HEK293 (cell line): ENCODE results near the gene COPS4.

Experiments
- CTCF ChIA-PET: fragments of 350-600 bp; formaldehyde crosslinking; extraction: SDS; loops from one replicate; lab custom pipeline; 2021; ENCODE audit warnings: antibody characterized with exemption; lab: Yijun Ruan, JAX
- POLR2A ChIA-PET: fragments of 300-600 bp; formaldehyde crosslinking; extraction: SDS; loops from one replicate; lab custom pipeline; 2020; ENCODE audit warnings: antibody characterized with exemption, inconsistent platforms; lab: Yijun Ruan, JAX
- H3K27ac ChIP-seq: fragments of 200-500 bp; sonication (Bioruptor generic); 2 replicates; pipeline ENCODE4 v1.5.1; 2014; ENCODE audit warnings: low read depth, low read length, control low read depth, inconsistent platforms; ENCODE audit errors: extremely low read depth
- H3K36me3 ChIP-seq, 2 experiments: fragments of 200-500 bp in 1 of 2; sonication (Bioruptor generic) in 1 of 2; 1 replicate in 1 of 2; 2 replicates in 1 of 2; pipeline ENCODE4 v1.5.1; 2014 to 2017; ENCODE audit warnings: inconsistent platforms in 2 of 2, low read length in 2 of 2; ENCODE audit not compliant: control insufficient read depth in 2 of 2, insufficient read depth in 1 of 2
- H3K4me1 ChIP-seq: fragments of 200-500 bp; sonication (Bioruptor generic); 2 replicates; pipeline ENCODE4 v1.5.1; 2014; ENCODE audit warnings: mild to moderate bottlenecking, low read length, inconsistent platforms; ENCODE audit not compliant: control insufficient read depth, insufficient read depth
- H3K4me3 ChIP-seq: 2 replicates; pipeline ENCODE4 v1.5.1; 2011; ENCODE audit warnings: low read depth, mild to moderate bottlenecking, control low read depth, low read length, moderate library complexity
- H3K9me3 ChIP-seq: fragments of 200-500 bp; sonication (Bioruptor generic); 2 replicates; pipeline ENCODE4 v1.5.1; 2014; ENCODE audit warnings: low read depth, low read length, inconsistent platforms; ENCODE audit not compliant: control insufficient read depth, insufficient read depth
- ATF2 ChIP-seq: fragments of 450-650 bp; formaldehyde crosslinking; IDR thresholded peaks from 2 replicates; pipeline ENCODE4 v1.5.1; 2016; ENCODE audit warnings: missing biosample characterization, missing genetic modification characterization, low read depth
- ELK4 ChIP-seq: IDR thresholded peaks from 2 replicates; pipeline ENCODE4 v1.6.1; 2011; ENCODE audit warnings: mild to moderate bottlenecking, low read depth, low read length, borderline replicate concordance
- KLF16 ChIP-seq: fragments of 450-650 bp; formaldehyde crosslinking; IDR thresholded peaks from 2 replicates; pipeline ENCODE4 v1.5.1; 2017; ENCODE audit warnings: missing biosample characterization, missing genetic modification characterization
- MZF1 ChIP-seq: fragments of 450-650 bp; formaldehyde crosslinking; IDR thresholded peaks from 2 replicates; pipeline ENCODE4 v1.5.1; 2017; ENCODE audit warnings: missing biosample characterization, missing genetic modification characterization, borderline replicate concordance
- SCRT1 ChIP-seq: fragments of 450-650 bp; formaldehyde crosslinking; IDR thresholded peaks from 2 replicates; pipeline ENCODE4 v1.5.1; 2016; ENCODE audit warnings: missing biosample characterization, missing genetic modification characterization, borderline replicate concordance
- SCRT2 ChIP-seq: fragments of 450-650 bp; formaldehyde crosslinking; IDR thresholded peaks from 2 replicates; pipeline ENCODE4 v1.5.1; 2016; ENCODE audit warnings: missing biosample characterization, missing genetic modification characterization
- ZBTB17 ChIP-seq: fragments of 450-650 bp; formaldehyde crosslinking; IDR thresholded peaks from 2 replicates; pipeline ENCODE4 v1.5.1; 2016; ENCODE audit warnings: missing biosample characterization, missing genetic modification characterization
- ZBTB49 ChIP-seq: fragments of 450-650 bp; formaldehyde crosslinking; IDR thresholded peaks from 2 replicates; pipeline ENCODE4 v1.5.1; 2016; ENCODE audit warnings: missing biosample characterization, missing genetic modification characterization, low read depth
- ZFP69B ChIP-seq: fragments of 450-650 bp; formaldehyde crosslinking; IDR thresholded peaks from 2 replicates; pipeline ENCODE4 v1.5.1; 2016; ENCODE audit warnings: missing biosample characterization, missing genetic modification characterization
- ZNF157 ChIP-seq: fragments of 450-650 bp; formaldehyde crosslinking; IDR thresholded peaks from 2 replicates; pipeline ENCODE4 v1.5.1; 2016; ENCODE audit warnings: missing biosample characterization, missing genetic modification characterization
- ZNF16 ChIP-seq: fragments of 450-650 bp; formaldehyde crosslinking; IDR thresholded peaks from 2 replicates; pipeline ENCODE4 v1.5.1; 2016; ENCODE audit warnings: low read depth, missing biosample characterization, missing genetic modification characterization
- ZNF19 ChIP-seq: fragments of 450-650 bp; formaldehyde crosslinking; IDR thresholded peaks from 2 replicates; pipeline ENCODE4; 2016; ENCODE audit warnings: missing biosample characterization, missing genetic modification characterization, low read depth
- ZNF223 ChIP-seq: fragments of 450-650 bp; formaldehyde crosslinking; IDR thresholded peaks from 2 replicates; pipeline ENCODE4 v1.5.1; 2016; ENCODE audit warnings: missing biosample characterization, missing genetic modification characterization
- ZNF341 ChIP-seq: fragments of 450-650 bp; formaldehyde crosslinking; IDR thresholded peaks from 2 replicates; pipeline ENCODE4; 2016; ENCODE audit warnings: low read depth, missing biosample characterization, missing genetic modification characterization
- ZNF560 ChIP-seq: fragments of 450-650 bp; formaldehyde crosslinking; IDR thresholded peaks from 2 replicates; pipeline ENCODE4 v1.5.1; 2017; ENCODE audit warnings: missing biosample characterization, missing genetic modification characterization, borderline replicate concordance
- ZNF596 ChIP-seq: fragments of 450-650 bp; IDR thresholded peaks from 2 replicates; pipeline ENCODE4 v1.5.0; 2018; ENCODE audit warnings: missing biosample characterization, mild to moderate bottlenecking, missing genetic modification characterization, moderate library complexity
- ZNF623 ChIP-seq: fragments of 450-650 bp; formaldehyde crosslinking; IDR thresholded peaks from 2 replicates; pipeline ENCODE4 v1.5.1; 2016; ENCODE audit warnings: missing biosample characterization, missing genetic modification characterization
- ZSCAN4 ChIP-seq: fragments of 450-650 bp; formaldehyde crosslinking; IDR thresholded peaks from 2 replicates; pipeline ENCODE4 v1.5.1; 2017; ENCODE audit warnings: missing biosample characterization, missing genetic modification characterization
- ZSCAN5A ChIP-seq: fragments of 450-650 bp; formaldehyde crosslinking; IDR thresholded peaks from 2 replicates; pipeline ENCODE4 v1.5.1; 2016; ENCODE audit warnings: missing biosample characterization, missing genetic modification characterization
- ZXDB ChIP-seq: fragments of 450-650 bp; formaldehyde crosslinking; IDR thresholded peaks from 2 replicates; pipeline ENCODE4 v1.5.1; 2016; ENCODE audit warnings: missing biosample characterization, missing genetic modification characterization

COPS4 gene

GRCh38 chr4:83096397-83096796 lies 61.4 kb downstream of the COPS4 start:
- H3K36me3 ChIP-seq: no peaks in the 10 kb centered on the region
- no peaks in the 10 kb centered on the region for H3K4me1 ChIP-seq
- H3K27ac ChIP-seq: no peak overlapping the region
- TF ChIP-seq SCRT1 (no peak), ATF2 (tag by site-specific recombination) (peak; percentile 36; the same call in 1 of the 2 replicates)
- ChIA-PET POLR2A (interaction anchor here (0.6 kb wide), 2 partner anchors 22 kb away, joined by 5 read pairs; no protein-coding TSS in a partner anchor), CTCF (interaction anchor here (0.7 to 1.7 kb wide), 3 partner anchors 14 to 164 kb away, joined by 3 to 4 read pairs (median 3); no protein-coding TSS in a partner anchor)
- no peaks in the 10 kb centered on the region for H3K9me3 ChIP-seq
- H3K4me3 ChIP-seq: no peak overlapping the region

GRCh38 chr4:83104991-83105390 lies 70.0 kb downstream of the COPS4 start:
- no peak for TF ChIP-seq ZNF223 (tag by site-specific recombination)
- no peak for TF ChIP-seq SCRT2 (tag by site-specific recombination)
- TF ChIP-seq ZNF341 (tag by site-specific recombination): no peak
- no peak for TF ChIP-seq ZFP69B (tag by site-specific recombination)
- no peak for TF ChIP-seq ZSCAN4 (tag by site-specific recombination)
- TF ChIP-seq ZNF19 (tag by site-specific recombination): no peak
- no peak for TF ChIP-seq ZNF623 (tag by site-specific recombination)
- TF ChIP-seq ZBTB17 (tag by site-specific recombination): no peak
- TF ChIP-seq, all 188 proteins: peak for 0
- Histone ChIP-seq H3K9me3 (no peaks in the 10 kb centered on the region), H3K4me1 (no peaks in the 10 kb centered on the region), H3K4me3 (no peak overlapping the region), H3K36me3 (no peaks in the 10 kb centered on the region), H3K27ac (no peak overlapping the region)
- ChIA-PET CTCF (interaction anchor here (0.5 to 0.7 kb wide), 2 partner anchors 31 to 260 kb away, joined by 3 to 4 read pairs; no protein-coding TSS in a partner anchor), POLR2A (no interaction called here)

- H3K4me3 ChIP-seq: no peak overlapping the region
- H3K36me3 ChIP-seq: no peaks in the 10 kb centered on the region
- ChIA-PET CTCF (no interaction called here), POLR2A (no interaction called here)
- no peaks in the 10 kb centered on the region for H3K9me3 ChIP-seq
- no peaks in the 10 kb centered on the region for H3K4me1 ChIP-seq
- H3K27ac ChIP-seq: no peak overlapping the region
- no peak for TF ChIP-seq KLF16 (tag by site-specific recombination)
- no peak for TF ChIP-seq ZNF596
- no peak for TF ChIP-seq ZSCAN5A (tag by site-specific recombination)
- TF ChIP-seq ZNF157 (tag by site-specific recombination): no peak
- TF ChIP-seq ELK4: no peak
- no peak for TF ChIP-seq SCRT2 (tag by site-specific recombination)
- TF ChIP-seq MZF1 (tag by site-specific recombination): no peak
- TF ChIP-seq ZNF16: no peak
- TF ChIP-seq ZXDB: no peak
- TF ChIP-seq ZBTB49 (tag by site-specific recombination): no peak
- no peak for TF ChIP-seq ZNF560 (tag by site-specific recombination)
- TF ChIP-seq, all 188 proteins: peak for 0
Observed at GRCh38 chr4:83107631-83108030, 72.6 kb downstream of the COPS4 start.
